Thyroid gland (tissue), 4 donors: Measurements from ENCODE around the gene SMIM10L1. TPM values are rescaled to one million over a fixed set of nuclear protein-coding genes. Genes with fewer than 3 reads are reported as not detected.

ENCODE experiments used
- DNase-seq, 2 donors: peaks; one replicate each; pipeline ENCODE4 v3.0.0-alpha.2; 2019
- H3K27ac ChIP-seq, 3 donors: fragments of 200-600 bp; sonication (generic); 1 replicate in 2 of 3; 2 replicates in 1 of 3; pipeline ENCODE4 v1.5.1; 2016 to 2019; ENCODE audit warnings: mild to moderate bottlenecking in 1 of 3, moderate library complexity in 1 of 3
- H3K27me3 ChIP-seq: fragments of 200-600 bp; sonication (generic); one replicate; pipeline ENCODE4 v1.5.1; 2019
- H3K36me3 ChIP-seq, 2 donors: fragments of 200-600 bp; sonication (generic); one replicate each; pipeline ENCODE4 v1.5.1; 2016 to 2019
- H3K4me1 ChIP-seq, 2 donors: fragments of 200-600 bp; sonication (generic); one replicate each; pipeline ENCODE4 v1.5.1; 2017 to 2019
- H3K4me3 ChIP-seq, 3 donors: fragments of 200-600 bp; sonication (generic); replicated peaks in 1 of 3; 1 replicate in 2 of 3; 2 replicates in 1 of 3; pipeline ENCODE4 v1.5.1; 2016; ENCODE audit warnings: mild to moderate bottlenecking in 1 of 3
- H3K9me3 ChIP-seq: fragments of 200-600 bp; sonication (generic); one replicate; pipeline ENCODE4 v1.5.1; 2017
- POLR2A ChIP-seq, 2 donors: fragments of 450-650 bp; IDR thresholded peaks; one replicate each; pipeline ENCODE4 v1.6.1; 2017; ENCODE audit warnings: antibody characterized with exemption in 2 of 2, mild to moderate bottlenecking in 2 of 2, moderate library complexity in 1 of 2
- WGBS, 2 donors: methylation state at CpG; one replicate each; pipeline ENCODE4 v1.1.5; 2017; 5-methylcytosine and 5-hydroxymethylcytosine counted together
- intact Hi-C: fragments of 100-400 bp; cut with DNase I; formaldehyde crosslinking; loops from one replicate; pipeline ENCODE4 v1.15.1; 2023
- total RNA-seq, 4 donors: library from RNA; depleted of rRNA; stranded (reverse); fragments of >200 nt; gene quantifications; one replicate each; pipeline ENCODE4 v1.2.3, GENCODE V29; 2016
- TF ChIP-seq, protein P1 (sequence below), 6 experiments: fragments of 200-600 bp in 3 of 6; fragments of 450-650 bp in 3 of 6; sonication (generic) in 3 of 6; IDR thresholded peaks; one replicate each; pipeline ENCODE4 v1.5.1; 2016 to 2019; ENCODE audit warnings: antibody characterized with exemption in 6 of 6, mild to moderate bottlenecking in 2 of 6, inconsistent platforms in 1 of 6, moderate library complexity in 1 of 6

SMIM10L1 gene
- total RNA-seq, 4 donors from 2014 or later, result 8.0 to 14.0 (median 9.6) TPM

DNA sequence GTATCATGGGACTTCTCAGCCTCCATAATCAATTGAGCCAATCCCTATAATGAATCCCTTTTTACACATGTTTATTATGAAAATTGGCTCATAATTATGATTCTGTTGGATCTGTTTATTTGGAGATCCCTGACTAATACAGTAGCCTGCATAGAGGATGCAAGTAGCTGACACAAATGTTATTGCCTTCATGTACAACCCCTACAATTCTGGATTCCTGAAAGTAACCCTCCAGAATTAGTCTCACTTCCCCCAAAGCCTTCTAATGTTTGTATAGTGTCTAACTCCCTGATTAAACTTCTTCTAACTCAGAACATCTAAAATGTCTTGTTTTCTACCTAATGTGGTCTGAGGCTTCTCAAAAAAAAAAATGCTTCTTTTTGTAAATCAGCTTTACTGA is 6.6 kb upstream of the SMIM10L1 start:
- no peak for DNase-seq
- intact Hi-C loops, result no loop called here
- no peak overlapping the region for H3K27ac ChIP-seq
- TF ChIP-seq POLR2A (IDR thresholded peaks at IDR 0.05), result no peak
- TF ChIP-seq, protein P1, sequence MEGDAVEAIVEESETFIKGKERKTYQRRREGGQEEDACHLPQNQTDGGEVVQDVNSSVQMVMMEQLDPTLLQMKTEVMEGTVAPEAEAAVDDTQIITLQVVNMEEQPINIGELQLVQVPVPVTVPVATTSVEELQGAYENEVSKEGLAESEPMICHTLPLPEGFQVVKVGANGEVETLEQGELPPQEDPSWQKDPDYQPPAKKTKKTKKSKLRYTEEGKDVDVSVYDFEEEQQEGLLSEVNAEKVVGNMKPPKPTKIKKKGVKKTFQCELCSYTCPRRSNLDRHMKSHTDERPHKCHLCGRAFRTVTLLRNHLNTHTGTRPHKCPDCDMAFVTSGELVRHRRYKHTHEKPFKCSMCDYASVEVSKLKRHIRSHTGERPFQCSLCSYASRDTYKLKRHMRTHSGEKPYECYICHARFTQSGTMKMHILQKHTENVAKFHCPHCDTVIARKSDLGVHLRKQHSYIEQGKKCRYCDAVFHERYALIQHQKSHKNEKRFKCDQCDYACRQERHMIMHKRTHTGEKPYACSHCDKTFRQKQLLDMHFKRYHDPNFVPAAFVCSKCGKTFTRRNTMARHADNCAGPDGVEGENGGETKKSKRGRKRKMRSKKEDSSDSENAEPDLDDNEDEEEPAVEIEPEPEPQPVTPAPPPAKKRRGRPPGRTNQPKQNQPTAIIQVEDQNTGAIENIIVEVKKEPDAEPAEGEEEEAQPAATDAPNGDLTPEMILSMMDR (IDR thresholded peaks at IDR 0.05), result no peak
- H3K4me1 ChIP-seq, result peaks cover 0 to 4% of the 10 kb centered on the region in 2 donors
- H3K4me3 ChIP-seq, result no peak overlapping the region
- H3K9me3 ChIP-seq, result no peaks in the 10 kb centered on the region
- H3K27me3 ChIP-seq, result no peaks in the 10 kb centered on the region
- no peaks in the 10 kb centered on the region for H3K36me3 ChIP-seq

DNA sequence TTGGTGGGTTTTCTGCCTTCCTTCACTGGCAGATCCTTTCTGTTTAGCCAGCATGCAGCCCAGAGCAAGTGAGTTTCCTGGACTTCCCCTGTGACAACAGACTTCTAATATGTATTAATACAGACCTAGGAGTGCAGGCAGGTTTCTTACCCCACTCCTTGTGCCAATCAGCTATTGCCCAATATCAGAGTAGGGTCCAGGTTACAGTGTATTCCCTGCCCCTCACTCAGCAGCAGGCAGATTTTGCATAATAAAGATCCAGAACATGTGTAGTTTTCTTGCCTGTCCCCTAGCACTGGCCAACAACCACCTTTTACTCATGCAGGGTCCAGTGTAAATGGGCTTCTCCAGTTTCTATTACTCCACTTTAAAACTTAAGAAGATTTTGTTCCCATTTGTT is 4.7 kb upstream of the SMIM10L1 start:
- H3K4me3 ChIP-seq, result no peak overlapping the region
- no peak overlapping the region for H3K27ac ChIP-seq
- intact Hi-C loops, result no loop called here
- no peaks in the 10 kb centered on the region for H3K9me3 ChIP-seq
- peaks cover 3 to 13% of the 10 kb centered on the region in 2 donors for H3K4me1 ChIP-seq
- no peaks in the 10 kb centered on the region for H3K36me3 ChIP-seq
- DNase-seq, result no peak
- no peaks in the 10 kb centered on the region for H3K27me3 ChIP-seq
- no peak for TF ChIP-seq POLR2A (IDR thresholded peaks at IDR 0.05)
- TF ChIP-seq, protein P1 (IDR thresholded peaks at IDR 0.05), result no peak

DNA sequence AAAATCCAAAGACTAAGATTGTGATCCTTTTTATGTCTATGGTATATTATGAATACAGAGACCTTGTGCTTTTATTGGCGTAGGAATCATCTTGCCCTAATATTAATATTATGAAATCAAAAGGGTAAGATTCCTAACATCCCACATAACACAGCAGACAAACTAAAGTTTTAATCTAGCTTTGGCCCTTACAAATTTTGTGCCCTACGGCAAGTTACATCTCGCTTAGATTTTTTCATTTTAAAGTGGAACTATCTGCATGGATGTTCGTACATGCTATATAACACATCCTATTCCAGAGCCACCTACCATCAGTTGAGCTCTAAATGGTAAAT is 217 bp upstream of the SMIM10L1 start:
- H3K27ac ChIP-seq, result peak overlapping the region in 2 of 3 donors; percentile 95 to 96
- H3K27me3 ChIP-seq, result no peaks in the 10 kb centered on the region
- H3K4me3 ChIP-seq, result peak overlapping the region; percentile 38 to 72 (median 41)
- TF ChIP-seq POLR2A (IDR thresholded peaks at IDR 0.05), result no peak
- TF ChIP-seq, protein P1 (IDR thresholded peaks at IDR 0.05), result no peak
- no peaks in the 10 kb centered on the region for H3K36me3 ChIP-seq
- no peak for DNase-seq
- H3K4me1 ChIP-seq, result peaks cover 14 to 19% of the 10 kb centered on the region in 2 donors
- intact Hi-C loops, result no loop called here
- WGBS, 2 donors, result 3 to 6% methylated on average over 4 of the region's 4 CpGs
- no peaks in the 10 kb centered on the region for H3K9me3 ChIP-seq

DNA sequence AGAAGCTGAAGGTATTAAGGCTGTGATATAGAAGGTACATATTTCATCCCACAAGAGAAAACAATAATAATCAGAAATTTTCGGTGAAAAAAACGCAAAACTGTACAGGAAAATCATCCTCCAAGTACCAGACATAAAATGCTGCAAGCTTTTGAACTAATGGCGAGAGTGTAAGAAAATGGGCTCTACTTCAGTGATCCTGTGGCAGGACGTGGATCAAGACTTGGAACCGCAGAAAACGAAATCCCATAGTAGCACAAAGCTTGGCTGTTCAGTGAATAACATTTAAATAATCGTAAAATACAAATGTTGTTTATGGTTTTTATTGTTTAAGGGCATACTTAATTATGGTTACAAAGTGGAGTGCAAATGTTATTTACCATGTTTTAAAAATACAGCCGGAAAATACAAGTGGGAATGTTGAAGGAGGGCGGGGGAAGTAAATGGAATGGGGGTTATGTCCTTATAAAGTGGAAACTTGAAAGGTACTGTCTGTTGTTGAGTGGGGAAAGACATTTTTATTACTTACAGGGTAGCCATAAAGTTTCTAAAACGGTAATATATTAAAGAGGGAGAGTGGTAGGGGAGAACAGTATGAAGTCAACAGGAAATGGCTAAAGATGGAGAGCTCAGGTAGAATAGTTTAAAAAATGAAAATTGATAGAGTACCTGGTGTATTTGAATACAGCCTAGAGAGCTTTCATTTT is 1.1 kb downstream of the SMIM10L1 start:
- peak overlapping the region in 2 of 3 donors; percentile 41 to 72 for H3K4me3 ChIP-seq
- no peak for DNase-seq
- H3K36me3 ChIP-seq, result no peaks in the 10 kb centered on the region
- no peak for TF ChIP-seq POLR2A (IDR thresholded peaks at IDR 0.05)
- TF ChIP-seq, protein P1 (IDR thresholded peaks at IDR 0.05), result no peak
- peak overlapping the region; percentile 27 to 96 (median 95) for H3K27ac ChIP-seq
- intact Hi-C loops, result no loop called here
- H3K4me1 ChIP-seq, result peaks cover 14 to 19% of the 10 kb centered on the region in 2 donors
- 4% methylated on average over 10 of the region's 10 CpGs for WGBS, 2 donors
- no peaks in the 10 kb centered on the region for H3K9me3 ChIP-seq
- H3K27me3 ChIP-seq, result no peaks in the 10 kb centered on the region

DNA sequence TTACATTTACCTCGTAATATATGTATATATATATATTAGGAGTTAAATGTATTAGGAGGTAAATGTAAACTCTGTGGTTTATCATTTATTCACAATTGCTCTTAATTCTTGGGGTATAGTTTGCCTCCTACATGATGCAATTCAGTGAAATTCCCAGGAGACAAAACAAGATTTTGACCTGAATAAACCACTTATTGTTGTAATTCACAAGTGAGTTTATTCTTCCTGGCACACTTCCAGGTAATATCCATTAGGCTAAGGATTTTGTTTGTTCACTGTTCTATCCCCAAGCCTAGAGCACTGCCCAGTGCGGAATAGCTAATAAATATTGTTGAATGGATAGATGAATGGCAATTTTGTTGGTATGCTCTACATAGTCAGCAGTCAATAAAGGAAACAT is 3.0 kb downstream of the SMIM10L1 start:
- intact Hi-C loops, result no loop called here
- TF ChIP-seq, protein P1 (IDR thresholded peaks at IDR 0.05), result no peak
- no peak for TF ChIP-seq POLR2A (IDR thresholded peaks at IDR 0.05)
- H3K27me3 ChIP-seq, result no peaks in the 10 kb centered on the region
- H3K36me3 ChIP-seq, result no peaks in the 10 kb centered on the region
- WGBS, 2 donors, result 97 to 100% methylated on average over 2 of the region's 2 CpGs
- H3K9me3 ChIP-seq, result no peaks in the 10 kb centered on the region
- DNase-seq, result no peak
- H3K4me1 ChIP-seq, result peaks cover 14 to 19% of the 10 kb centered on the region in 2 donors
- H3K4me3 ChIP-seq, result no peak overlapping the region
- no peak overlapping the region for H3K27ac ChIP-seq
